HepG2 (cell line): ENCODE measurements around the gene TOP2A. TPM values are rescaled to one million over a fixed set of nuclear protein-coding genes. Genes with fewer than 3 reads are reported as not detected.

Experiments
- BRF2 ChIP-seq: sonication (generic); formaldehyde crosslinking; IDR thresholded peaks from 2 replicates; pipeline ENCODE4 v1.8.1; 2022; ENCODE audit warnings: mild to moderate bottlenecking, missing genetic modification reagents
- DNMT3B ChIP-seq: conservative IDR thresholded peaks from 2 replicates; pipeline ENCODE4 v1.6.1; 2016; ENCODE audit warnings: missing biosample characterization, control low read depth
- IKZF1 ChIP-seq: fragments of 450-650 bp; IDR thresholded peaks from 2 replicates; pipeline ENCODE4 v1.7.1; 2016
- PREB ChIP-seq: sonication (generic); formaldehyde crosslinking; IDR thresholded peaks from 2 replicates; pipeline ENCODE4 v1.4.0; 2020; ENCODE audit warnings: missing genetic modification reagents
- SMAD9 ChIP-seq: sonication (generic); formaldehyde crosslinking; IDR thresholded peaks from 2 replicates; pipeline ENCODE4 v1.5.1; 2020; ENCODE audit warnings: mild to moderate bottlenecking, missing genetic modification reagents
- ZFX ChIP-seq: sonication (generic); formaldehyde crosslinking; IDR thresholded peaks from 2 replicates; pipeline ENCODE4 v1.4.0; 2020; ENCODE audit warnings: mild to moderate bottlenecking, low read depth, missing genetic modification reagents, moderate library complexity
- ZNF234 ChIP-seq: sonication (generic); formaldehyde crosslinking; conservative IDR thresholded peaks from 2 replicates; pipeline ENCODE4 v1.5.1; 2020; ENCODE audit warnings: mild to moderate bottlenecking, missing genetic modification reagents
- ZNF263 ChIP-seq: sonication (generic); formaldehyde crosslinking; IDR thresholded peaks from 2 replicates; pipeline ENCODE4 v1.4.0; 2020; ENCODE audit warnings: missing genetic modification reagents
- ZNF329 ChIP-seq: sonication (generic); formaldehyde crosslinking; IDR thresholded peaks from 2 replicates; pipeline ENCODE4 v1.9.0; 2021; ENCODE audit warnings: low read depth, mild to moderate bottlenecking, missing genetic modification reagents
- ZNF766 ChIP-seq: sonication (generic); formaldehyde crosslinking; IDR thresholded peaks from 2 replicates; pipeline ENCODE4 v1.5.0; 2020; ENCODE audit warnings: missing genetic modification reagents, borderline replicate concordance
- polyA plus RNA-seq, 8 experiments: library from polyadenylated mRNA; depleted of rRNA in 3 of 8; stranded (reverse) in 7 of 8; unstranded in 1 of 8; fragments of >200 nt; fragmentation: Illumina TruSeq in 4 of 8; extraction: Trizol in 4 of 8; gene quantifications; 2 replicates each; pipeline versions ENCODE4 v1.2.1 to v1.2.3, GENCODE V29; 2011 to 2016; ENCODE audit warnings: low read depth in 4 of 8, missing spikeins in 1 of 8, mixed read lengths in 1 of 8; ENCODE audit not compliant: insufficient read depth in 1 of 8
- total RNA-seq, 5 experiments: library from RNA; depleted of rRNA; stranded (reverse); fragments of >200 nt; fragmentation: Illumina TruSeq; extraction: Trizol; gene quantifications; 2 replicates each; pipeline ENCODE4 v1.2.3, GENCODE V29; 2016; ENCODE audit warnings: low read depth in 1 of 5

TOP2A gene
- total and polyA plus RNA-seq, 2 of the 13 experiments (the other 11 are each of a cell fraction or from before 2014, with no cell fraction given): 108 to 327 TPM

GRCh38 chr17:40355123-40355803, 62.4 kb downstream of the TOP2A start (continued):
- TF ChIP-seq SMAD9 (no peak), ZNF329 (CRISPR knock-in tag) (no peak), ZNF234 (CRISPR knock-in tag) (no peak), ZNF263 (no peak; the same call in 1 of the 2 replicates), ZNF766 (CRISPR knock-in tag) (no peak), BRF2 (no peak), IKZF1 (no peak), PREB (CRISPR knock-in tag) (no peak), DNMT3B (CRISPR knock-in tag) (no peak), ZFX (CRISPR knock-in tag) (peak; percentile 28; the same call in 1 of the 2 replicates)
